Astrocyte (in vitro differentiated cells and primary cell): ENCODE results near the gene RAB40B. TPM values are rescaled to one million over a fixed set of nuclear protein-coding genes. Genes with fewer than 3 reads are reported as not detected.

Source experiments
- DNase-seq: peaks from one replicate; pipeline ENCODE4 v3.0.0-alpha.2; 2010; ENCODE audit warnings: low read depth
- FAIRE-seq: peaks from 2 replicates; lab custom pipeline; 2011; peaks lifted over from hg19 to GRCh38; lab: Jason Lieb, UNC
- H2AFZ ChIP-seq: 2 replicates; pipeline ENCODE4 v1.6.0; 2012; ENCODE audit warnings: low read depth, low read length, inconsistent platforms
- H3K27ac ChIP-seq: 2 replicates; pipeline ENCODE4 v1.5.1; 2011; ENCODE audit warnings: low read depth, low read length, inconsistent platforms
- H3K27me3 ChIP-seq: 2 replicates; pipeline ENCODE4 v1.6.0; 2011; ENCODE audit warnings: low read length, inconsistent platforms; ENCODE audit not compliant: insufficient read depth
- H3K36me3 ChIP-seq: 2 replicates; pipeline ENCODE4 v1.5.1; 2011; ENCODE audit warnings: low read length, inconsistent platforms; ENCODE audit not compliant: insufficient read depth
- H3K4me1 ChIP-seq: 2 replicates; pipeline ENCODE4 v1.5.1; 2011; ENCODE audit warnings: low read length, inconsistent platforms; ENCODE audit not compliant: insufficient read depth
- H3K4me2 ChIP-seq: 2 replicates; pipeline ENCODE4 v1.6.0; 2012; ENCODE audit warnings: low read length, inconsistent platforms
- H3K4me3 ChIP-seq: 2 replicates; pipeline ENCODE4 v1.5.1; 2011; ENCODE audit warnings: low read depth, mild to moderate bottlenecking, low read length, inconsistent platforms; ENCODE audit not compliant: insufficient read depth
- H3K79me2 ChIP-seq: 2 replicates; pipeline ENCODE4 v1.6.0; 2012; ENCODE audit warnings: mild to moderate bottlenecking, low read length, inconsistent platforms; ENCODE audit not compliant: insufficient read depth
- H3K9ac ChIP-seq: 2 replicates; pipeline ENCODE4 v1.6.0; 2012; ENCODE audit warnings: mild to moderate bottlenecking, low read length, inconsistent platforms
- H3K9me3 ChIP-seq: 2 replicates; pipeline ENCODE4 v1.5.1; 2012; ENCODE audit warnings: low read depth, mild to moderate bottlenecking, low read length, inconsistent platforms; ENCODE audit not compliant: insufficient read depth
- H4K20me1 ChIP-seq: 2 replicates; pipeline ENCODE4 v1.6.0; 2012; ENCODE audit warnings: low read length, inconsistent platforms; ENCODE audit not compliant: insufficient read depth
- H3K27ac Mint-ChIP-seq: one replicate; pipeline ENCODE4 v1.8.0; 2021; ENCODE audit warnings: mild to moderate bottlenecking, mixed read lengths; ENCODE audit not compliant: unreplicated experiment
- H3K27me3 Mint-ChIP-seq: one replicate; pipeline ENCODE4 v1.8.0; 2021; ENCODE audit warnings: low read depth, mixed read lengths; ENCODE audit not compliant: unreplicated experiment
- H3K36me3 Mint-ChIP-seq: one replicate; pipeline ENCODE4 v1.8.0; 2021; ENCODE audit warnings: low read depth, mixed read lengths; ENCODE audit not compliant: unreplicated experiment
- H3K4me1 Mint-ChIP-seq: one replicate; pipeline ENCODE4 v1.8.0; 2021; ENCODE audit warnings: low read depth, mixed read lengths; ENCODE audit not compliant: unreplicated experiment
- H3K4me3 Mint-ChIP-seq: one replicate; pipeline ENCODE4 v1.8.0; 2021; ENCODE audit warnings: mild to moderate bottlenecking, moderate library complexity, mixed read lengths; ENCODE audit not compliant: unreplicated experiment
- H3K9me3 Mint-ChIP-seq: one replicate; pipeline ENCODE4 v1.8.0; 2021; ENCODE audit warnings: mild to moderate bottlenecking, mixed read lengths; ENCODE audit not compliant: unreplicated experiment
- EZH2 ChIP-seq: IDR thresholded peaks from 2 replicates; pipeline ENCODE4 v1.6.1; 2012; ENCODE audit warnings: mild to moderate bottlenecking, low read length, inconsistent platforms; ENCODE audit not compliant: insufficient read depth
- total RNA-seq: library from RNA; stranded (reverse); gene quantifications from 2 replicates; pipeline ENCODE4 v1.2.1, GENCODE V29; 2021
- TF ChIP-seq, protein P1 (sequence below): IDR thresholded peaks from 2 replicates; pipeline ENCODE4 v1.5.1; 2011; ENCODE audit warnings: low read depth, mild to moderate bottlenecking, inconsistent platforms, low read length, moderate library complexity; ENCODE audit not compliant: insufficient read depth

The RAB40B gene
- total RNA-seq, 1 donor from 2014 or later, result 15.8 TPM

DNA sequence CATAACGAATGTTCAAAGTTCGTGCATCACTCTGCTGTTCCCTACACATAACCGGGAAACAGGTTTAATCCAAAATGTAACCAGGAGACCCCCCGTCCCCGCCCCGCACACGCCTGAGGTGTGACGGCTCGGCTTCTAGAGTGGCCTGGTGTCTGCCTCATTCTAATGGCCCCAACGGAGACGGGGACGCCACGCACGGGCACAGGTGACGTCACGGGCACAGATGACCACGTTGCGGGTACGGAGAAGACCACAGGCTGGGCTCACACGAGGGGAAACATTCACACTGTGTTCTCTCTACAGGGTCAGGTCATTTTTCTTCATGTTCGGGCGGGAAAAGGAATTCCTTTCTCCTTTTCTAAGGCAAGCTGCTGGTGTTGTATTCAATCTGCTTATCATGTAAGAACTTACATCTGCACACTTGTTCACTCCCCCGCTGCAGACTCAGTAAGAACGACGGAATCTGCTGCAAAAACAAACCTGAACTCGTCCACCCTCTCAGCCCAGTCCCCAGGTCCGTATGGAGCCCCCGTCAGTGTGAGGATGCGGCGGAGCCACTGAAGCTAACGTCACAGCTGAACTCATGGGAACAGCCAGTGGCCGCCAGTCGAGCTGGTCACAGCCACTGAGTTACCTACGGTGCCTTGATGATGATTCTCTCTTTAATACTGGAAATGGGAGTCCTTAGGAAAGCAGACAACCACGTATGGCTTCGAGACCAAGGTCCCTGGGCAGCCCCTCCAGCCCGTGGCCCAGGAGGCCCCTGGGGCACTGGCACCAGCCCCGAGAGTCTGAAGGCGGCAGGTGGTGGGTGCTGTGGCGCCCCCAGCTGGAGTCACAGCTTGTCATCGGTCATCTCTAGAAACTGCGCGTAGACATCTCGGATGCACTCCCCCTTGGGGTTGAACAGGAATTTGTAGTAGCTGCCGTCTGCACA lies 83.1 kb downstream of the RAB40B start:
- H3K9me3 ChIP-seq, result no peaks in the 10 kb centered on the region
- H3K9ac ChIP-seq, result no peak overlapping the region
- H3K36me3 ChIP-seq, result peaks cover 14% of the 10 kb centered on the region
- H3K4me3 ChIP-seq, result no peak overlapping the region
- Mint-ChIP-seq H3K36me3 (peaks cover 23% of the 10 kb centered on the region), H3K27ac (no peak overlapping the region), H3K4me3 (no peak overlapping the region), H3K4me1 (peaks cover 5% of the 10 kb centered on the region), H3K9me3 (no peaks in the 10 kb centered on the region), H3K27me3 (no peaks in the 10 kb centered on the region)
- TF ChIP-seq EZH2, result no peak
- TF ChIP-seq, protein P1, sequence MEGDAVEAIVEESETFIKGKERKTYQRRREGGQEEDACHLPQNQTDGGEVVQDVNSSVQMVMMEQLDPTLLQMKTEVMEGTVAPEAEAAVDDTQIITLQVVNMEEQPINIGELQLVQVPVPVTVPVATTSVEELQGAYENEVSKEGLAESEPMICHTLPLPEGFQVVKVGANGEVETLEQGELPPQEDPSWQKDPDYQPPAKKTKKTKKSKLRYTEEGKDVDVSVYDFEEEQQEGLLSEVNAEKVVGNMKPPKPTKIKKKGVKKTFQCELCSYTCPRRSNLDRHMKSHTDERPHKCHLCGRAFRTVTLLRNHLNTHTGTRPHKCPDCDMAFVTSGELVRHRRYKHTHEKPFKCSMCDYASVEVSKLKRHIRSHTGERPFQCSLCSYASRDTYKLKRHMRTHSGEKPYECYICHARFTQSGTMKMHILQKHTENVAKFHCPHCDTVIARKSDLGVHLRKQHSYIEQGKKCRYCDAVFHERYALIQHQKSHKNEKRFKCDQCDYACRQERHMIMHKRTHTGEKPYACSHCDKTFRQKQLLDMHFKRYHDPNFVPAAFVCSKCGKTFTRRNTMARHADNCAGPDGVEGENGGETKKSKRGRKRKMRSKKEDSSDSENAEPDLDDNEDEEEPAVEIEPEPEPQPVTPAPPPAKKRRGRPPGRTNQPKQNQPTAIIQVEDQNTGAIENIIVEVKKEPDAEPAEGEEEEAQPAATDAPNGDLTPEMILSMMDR, result no peak
- no peak overlapping the region for H3K4me2 ChIP-seq
- peaks cover 32% of the 10 kb centered on the region for H4K20me1 ChIP-seq
- H3K4me1 ChIP-seq, result no peaks in the 10 kb centered on the region
- H3K27ac ChIP-seq, result no peak overlapping the region
- H3K79me2 ChIP-seq, result no peaks in the 10 kb centered on the region
- no peaks in the 10 kb centered on the region for H3K27me3 ChIP-seq
- DNase-seq (no peak), FAIRE-seq (no peak)
- no peak overlapping the region for H2AFZ ChIP-seq

DNA sequence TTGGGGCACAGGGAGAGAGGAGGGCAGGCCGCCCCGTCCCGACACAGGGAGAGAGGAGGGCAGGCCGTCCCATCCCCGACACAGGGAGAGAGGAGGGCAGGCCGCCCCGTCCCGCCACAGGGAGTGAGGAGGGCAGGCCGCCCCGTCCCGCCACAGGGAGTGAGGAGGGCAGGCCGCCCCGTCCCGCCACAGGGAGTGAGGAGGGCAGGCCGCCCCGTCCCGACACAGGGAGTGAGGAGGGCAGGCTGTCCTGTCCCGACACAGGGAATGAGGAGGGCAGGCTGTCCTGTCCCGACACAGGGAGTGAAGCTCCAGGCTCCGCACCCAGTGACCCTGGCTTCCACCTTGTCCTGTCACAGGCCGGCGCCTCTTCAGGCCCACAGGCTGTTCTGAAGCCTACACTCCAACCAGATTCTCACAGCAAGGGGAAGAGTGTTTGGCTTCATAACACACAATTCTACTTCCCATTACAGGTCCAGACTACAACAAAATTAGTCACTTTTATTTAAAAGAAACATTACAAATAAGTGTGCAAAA lies 84.3 kb downstream of the RAB40B start:
- Histone ChIP-seq H3K4me1 (no peaks in the 10 kb centered on the region), H3K79me2 (no peaks in the 10 kb centered on the region), H3K4me3 (no peak overlapping the region), H3K27ac (no peak overlapping the region), H2AFZ (no peak overlapping the region), H3K27me3 (no peaks in the 10 kb centered on the region), H3K4me2 (no peak overlapping the region), H3K9me3 (no peaks in the 10 kb centered on the region), H4K20me1 (peaks cover 26% of the 10 kb centered on the region), H3K36me3 (peaks cover 17% of the 10 kb centered on the region), H3K9ac (no peak overlapping the region)
- peaks cover 23% of the 10 kb centered on the region for H3K36me3 Mint-ChIP-seq
- FAIRE-seq (no peak), DNase-seq (no peak)
- H3K27me3 Mint-ChIP-seq, result no peaks in the 10 kb centered on the region
- no peaks in the 10 kb centered on the region for H3K9me3 Mint-ChIP-seq
- H3K4me1 Mint-ChIP-seq, result peaks cover 5% of the 10 kb centered on the region
- TF ChIP-seq EZH2, result no peak
- TF ChIP-seq, protein P1, result no peak
- H3K4me3 Mint-ChIP-seq, result no peak overlapping the region
- H3K27ac Mint-ChIP-seq, result no peak overlapping the region
